T-helper 17 cell (primary cell): ENCODE data around the gene PLCB4. TPM values are rescaled to one million over a fixed set of nuclear protein-coding genes. Genes with fewer than 3 reads are reported as not detected.

Experiments used
- ATAC-seq: fragments of 150-1000 bp; cut with Tn5 transposase; 2 replicates; pipeline ENCODE4 v1.10.0; 2021; ENCODE audit warnings: mild to moderate bottlenecking, moderate library complexity
- DNase-seq, 3 donors: peaks; one replicate each; pipeline versions ENCODE4 v3.0.0 to v3.0.0-alpha.2; 2020 to 2021
- H3K9me3 ChIP-seq: one replicate; pipeline ENCODE4 v1.7.0; 2013; ENCODE audit warnings: low read length, mild to moderate bottlenecking; ENCODE audit not compliant: control insufficient read depth, poor library complexity, severe bottlenecking
- H3K27ac Mint-ChIP-seq: one replicate; pipeline ENCODE4 v1.8.0; 2022; ENCODE audit warnings: mild to moderate bottlenecking, moderate library complexity, mixed read lengths
- H3K27me3 Mint-ChIP-seq: one replicate; pipeline ENCODE4 v1.8.0; 2022; ENCODE audit warnings: mixed read lengths
- H3K36me3 Mint-ChIP-seq: one replicate; pipeline ENCODE4 v1.8.0; 2022; ENCODE audit warnings: low read depth, mixed read lengths
- H3K4me1 Mint-ChIP-seq: one replicate; pipeline ENCODE4 v1.8.0; 2022; ENCODE audit warnings: mild to moderate bottlenecking, mixed read lengths
- H3K4me3 Mint-ChIP-seq: one replicate; pipeline ENCODE4 v1.8.0; 2022; ENCODE audit warnings: mild to moderate bottlenecking, moderate library complexity, mixed read lengths
- total RNA-seq, 4 donors: library from RNA in 2 of 4; stranded (reverse) in 2 of 4; gene quantifications; one replicate each; pipeline ENCODE4 v1.2.3 and lab custom pipeline; 2022 to 2026

Gene PLCB4
- total RNA-seq, 2 donors from 2014 or later, result 0.52 TPM; not detected in 1

DNA sequence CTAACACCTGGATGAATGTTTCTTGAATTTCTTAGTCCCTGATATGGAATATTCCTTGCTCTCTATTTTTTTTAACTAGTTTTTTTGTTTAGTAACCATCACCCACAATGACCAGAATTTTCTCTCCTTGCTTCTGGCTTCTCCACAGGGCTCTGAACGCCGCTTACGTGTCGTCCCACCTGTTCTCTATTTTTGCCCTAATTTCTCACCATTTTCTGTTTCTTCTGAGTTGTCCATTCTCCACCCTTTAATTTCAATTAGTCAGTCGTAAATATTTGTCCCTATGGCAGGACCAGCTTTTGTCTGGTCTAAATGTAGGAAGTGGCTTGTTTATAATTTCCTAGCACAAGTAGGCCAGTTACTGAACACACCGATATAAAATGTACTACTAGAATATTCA, 52.3 kb downstream of the PLCB4 start:
- DNase-seq (no peak), ATAC-seq (no peak)
- Mint-ChIP-seq H3K36me3 (no peaks in the 10 kb centered on the region), H3K4me1 (no peaks in the 10 kb centered on the region), H3K4me3 (no peak overlapping the region), H3K27me3 (no peaks in the 10 kb centered on the region), H3K27ac (no peak overlapping the region)
- no peaks in the 10 kb centered on the region for H3K9me3 ChIP-seq

GRCh38 chr20:9122571-9122970, 53.7 kb downstream of the PLCB4 start:
- H3K9me3 ChIP-seq, result no peaks in the 10 kb centered on the region
- no peak for ATAC-seq
- no peak for DNase-seq
- Mint-ChIP-seq H3K27me3 (no peaks in the 10 kb centered on the region), H3K4me3 (no peak overlapping the region), H3K4me1 (no peaks in the 10 kb centered on the region), H3K27ac (no peak overlapping the region), H3K36me3 (no peaks in the 10 kb centered on the region)

DNA sequence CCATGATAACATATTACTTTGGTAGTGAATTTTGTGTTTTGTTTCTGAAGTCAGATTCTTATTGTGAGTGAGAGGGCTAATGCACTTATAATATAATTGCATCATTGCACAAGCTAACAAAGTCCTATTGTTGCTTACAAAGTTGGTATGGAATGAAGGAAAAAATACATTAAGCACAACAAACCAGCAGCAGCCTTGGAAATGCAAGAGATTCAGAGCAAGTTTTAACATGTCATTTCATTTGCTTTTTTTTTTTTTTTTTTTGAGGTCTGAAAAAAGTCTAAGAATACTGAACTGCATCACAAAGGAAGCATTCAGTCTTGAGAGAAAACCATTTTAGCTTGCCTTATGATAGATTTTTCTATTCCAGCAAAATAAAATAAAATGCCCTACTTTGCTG, 57.6 kb downstream of the PLCB4 start:
- ATAC-seq, result no peak
- Mint-ChIP-seq H3K4me3 (no peak overlapping the region), H3K27me3 (no peaks in the 10 kb centered on the region), H3K36me3 (no peaks in the 10 kb centered on the region), H3K4me1 (no peaks in the 10 kb centered on the region), H3K27ac (no peak overlapping the region)
- DNase-seq, result no peak
- no peaks in the 10 kb centered on the region for H3K9me3 ChIP-seq

GRCh38 chr20:9128568-9128967, 59.7 kb downstream of the PLCB4 start:
- Mint-ChIP-seq H3K4me1 (no peaks in the 10 kb centered on the region), H3K36me3 (no peaks in the 10 kb centered on the region), H3K27ac (no peak overlapping the region), H3K4me3 (no peak overlapping the region), H3K27me3 (no peaks in the 10 kb centered on the region)
- no peak for ATAC-seq
- DNase-seq, result no peak
- no peaks in the 10 kb centered on the region for H3K9me3 ChIP-seq

- no peaks in the 10 kb centered on the region for H3K9me3 ChIP-seq
- Mint-ChIP-seq H3K27ac (no peak overlapping the region), H3K36me3 (no peaks in the 10 kb centered on the region), H3K27me3 (no peaks in the 10 kb centered on the region), H3K4me3 (no peak overlapping the region), H3K4me1 (no peaks in the 10 kb centered on the region)
- ATAC-seq, result no peak
- DNase-seq, result no peak
These were observed 60.9 kb downstream of the PLCB4 start for GRCh38 chr20:9129756-9130155.

- no peak overlapping the region for H3K27ac Mint-ChIP-seq
- H3K4me1 Mint-ChIP-seq, result no peaks in the 10 kb centered on the region
- no peaks in the 10 kb centered on the region for H3K36me3 Mint-ChIP-seq
- H3K27me3 Mint-ChIP-seq, result no peaks in the 10 kb centered on the region
- no peak for DNase-seq
- no peak overlapping the region for H3K4me3 Mint-ChIP-seq
- no peak for ATAC-seq
- H3K9me3 ChIP-seq, result peaks cover 4% of the 10 kb centered on the region
These were observed 61.6 kb downstream of the PLCB4 start for GRCh38 chr20:9130521-9130920.

- DNase-seq, result no peak
- Mint-ChIP-seq H3K27me3 (no peaks in the 10 kb centered on the region), H3K36me3 (no peaks in the 10 kb centered on the region), H3K4me1 (no peaks in the 10 kb centered on the region), H3K27ac (no peak overlapping the region), H3K4me3 (no peak overlapping the region)
- H3K9me3 ChIP-seq, result peaks cover 4% of the 10 kb centered on the region
- no peak for ATAC-seq
These were observed 63.0 kb downstream of the PLCB4 start for GRCh38 chr20:9131841-9132240.

- H3K9me3 ChIP-seq, result peaks cover 4% of the 10 kb centered on the region
- ATAC-seq (no peak), DNase-seq (no peak)
- H3K4me1 Mint-ChIP-seq, result no peaks in the 10 kb centered on the region
- H3K4me3 Mint-ChIP-seq, result no peak overlapping the region
- no peaks in the 10 kb centered on the region for H3K36me3 Mint-ChIP-seq
- H3K27me3 Mint-ChIP-seq, result no peaks in the 10 kb centered on the region
- H3K27ac Mint-ChIP-seq, result no peak overlapping the region
These were observed 65.5 kb downstream of the PLCB4 start for GRCh38 chr20:9134346-9134745.

GRCh38 chr20:9136114-9136513, 67.2 kb downstream of the PLCB4 start:
- ATAC-seq (no peak), DNase-seq (no peak)
- Mint-ChIP-seq H3K4me1 (no peaks in the 10 kb centered on the region), H3K4me3 (no peak overlapping the region), H3K27ac (no peak overlapping the region), H3K36me3 (no peaks in the 10 kb centered on the region), H3K27me3 (no peaks in the 10 kb centered on the region)
- peaks cover 4% of the 10 kb centered on the region for H3K9me3 ChIP-seq

DNA sequence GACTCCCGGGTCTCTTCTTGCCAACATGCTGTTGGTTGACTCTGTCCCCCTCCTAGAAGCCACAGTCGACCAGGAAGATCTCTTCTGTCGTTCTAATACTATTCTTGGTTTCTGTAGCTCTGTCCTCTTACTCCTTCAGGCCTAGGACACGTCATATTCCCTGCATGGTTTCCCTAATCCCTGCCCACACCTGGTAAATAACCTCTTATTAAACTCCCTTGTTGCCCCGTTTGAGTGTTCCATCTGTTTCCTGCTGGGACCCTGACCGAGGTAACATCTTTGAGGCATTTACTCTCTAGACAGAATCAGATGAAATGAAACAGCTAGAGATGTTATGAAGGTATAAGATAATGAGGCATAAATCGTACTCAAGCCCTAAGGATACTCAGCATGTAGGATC, 68.1 kb downstream of the PLCB4 start:
- Mint-ChIP-seq H3K36me3 (no peaks in the 10 kb centered on the region), H3K4me3 (no peak overlapping the region), H3K4me1 (no peaks in the 10 kb centered on the region), H3K27me3 (no peaks in the 10 kb centered on the region), H3K27ac (no peak overlapping the region)
- peaks cover 4% of the 10 kb centered on the region for H3K9me3 ChIP-seq
- no peak for ATAC-seq
- DNase-seq, result no peak

DNA sequence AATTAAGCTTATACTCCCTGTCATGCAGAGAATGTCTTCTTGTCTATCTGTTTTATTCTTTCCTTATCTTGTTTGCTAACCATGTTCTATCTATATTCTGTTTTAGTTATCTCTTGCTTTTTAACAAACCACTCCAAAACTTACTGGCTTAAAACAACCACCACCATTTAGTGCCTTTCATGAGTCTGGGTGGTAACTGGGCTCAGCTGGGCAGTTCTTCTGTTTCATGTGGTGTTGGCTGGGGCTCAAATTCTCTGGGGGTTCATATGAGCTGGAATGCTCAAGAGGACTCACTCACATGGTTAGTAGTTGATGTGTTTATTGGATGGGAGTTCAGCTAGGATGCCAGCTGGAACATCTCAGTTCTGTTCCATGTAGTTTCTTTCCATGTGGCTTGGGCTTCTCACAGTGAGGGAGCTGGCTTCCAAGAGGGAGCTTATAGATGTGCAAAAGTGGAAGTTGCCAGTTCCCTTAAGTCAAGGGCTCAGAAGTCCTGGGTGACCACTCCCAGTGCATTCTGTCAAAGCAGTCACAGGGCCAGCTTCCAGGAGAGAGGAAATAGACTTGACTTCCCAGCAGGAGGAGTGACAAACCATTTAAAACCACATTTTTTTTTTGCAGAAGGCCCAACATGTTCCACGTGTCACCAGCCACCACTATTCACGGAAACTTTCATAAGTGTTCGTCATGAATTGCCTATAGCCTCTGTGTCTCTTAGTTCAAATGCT, 70.4 kb downstream of the PLCB4 start:
- H3K9me3 ChIP-seq, result peaks cover 4% of the 10 kb centered on the region
- Mint-ChIP-seq H3K27me3 (no peaks in the 10 kb centered on the region), H3K4me1 (no peaks in the 10 kb centered on the region), H3K4me3 (no peak overlapping the region), H3K36me3 (no peaks in the 10 kb centered on the region), H3K27ac (no peak overlapping the region)
- DNase-seq, result no peak
- ATAC-seq, result no peak

DNA sequence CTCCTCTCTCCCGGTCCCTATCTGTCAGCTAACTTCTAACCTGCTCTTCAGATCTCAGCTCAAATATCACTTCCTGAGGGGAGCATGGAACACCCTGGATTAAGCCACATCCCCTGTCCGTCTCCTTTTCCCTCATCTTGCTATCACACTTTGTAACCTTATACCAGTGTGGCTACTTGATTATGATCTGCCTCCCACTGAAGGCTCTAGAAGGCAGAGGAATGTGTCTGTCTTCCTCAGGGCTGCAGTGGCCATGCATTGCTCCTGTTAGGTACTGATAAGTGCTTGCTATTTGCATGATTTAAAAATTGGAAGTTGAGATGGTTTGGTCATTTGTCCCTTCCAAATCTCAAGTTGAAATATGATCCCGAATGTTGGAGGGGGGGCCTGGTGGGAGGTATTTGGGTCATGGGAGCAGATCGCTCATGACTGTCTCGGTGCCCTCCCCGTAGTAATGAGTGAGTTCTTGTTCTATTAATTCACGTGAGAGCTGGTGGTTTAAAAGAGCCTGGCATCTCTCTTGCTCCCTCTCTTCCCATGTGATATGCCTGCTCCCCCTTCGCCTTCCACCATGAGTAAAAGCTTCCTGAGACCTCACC, 71.4 kb downstream of the PLCB4 start:
- Mint-ChIP-seq H3K4me3 (no peak overlapping the region), H3K4me1 (no peaks in the 10 kb centered on the region), H3K27ac (no peak overlapping the region), H3K36me3 (no peaks in the 10 kb centered on the region), H3K27me3 (no peaks in the 10 kb centered on the region)
- ATAC-seq (no peak), DNase-seq (no peak)
- no peaks in the 10 kb centered on the region for H3K9me3 ChIP-seq

GRCh38 chr20:9141070-9141469, 72.2 kb downstream of the PLCB4 start:
- ATAC-seq (no peak), DNase-seq (no peak)
- Mint-ChIP-seq H3K27me3 (no peaks in the 10 kb centered on the region), H3K4me1 (no peaks in the 10 kb centered on the region), H3K36me3 (no peaks in the 10 kb centered on the region), H3K4me3 (no peak overlapping the region), H3K27ac (no peak overlapping the region)
- H3K9me3 ChIP-seq, result no peaks in the 10 kb centered on the region

- H3K9me3 ChIP-seq, result no peaks in the 10 kb centered on the region
- ATAC-seq, result no peak
- DNase-seq, result no peak
- Mint-ChIP-seq H3K4me1 (no peaks in the 10 kb centered on the region), H3K27me3 (no peaks in the 10 kb centered on the region), H3K27ac (no peak overlapping the region), H3K36me3 (no peaks in the 10 kb centered on the region), H3K4me3 (no peak overlapping the region)
These were observed 73.0 kb downstream of the PLCB4 start for GRCh38 chr20:9141921-9142320.
